Frontal cortex (tissue), 4 donors: ENCODE measurements around the gene TMIGD1. TPM values are rescaled to one million over a fixed set of nuclear protein-coding genes. Genes with fewer than 3 reads are reported as not detected.

Experiments
- DNase-seq, 2 donors: peaks; one replicate each; pipeline ENCODE4 v3.0.0; 2012; ENCODE audit warnings: low spot score in 2 of 2
- FAIRE-seq: peaks from 2 replicates; lab custom pipeline; 2012; peaks lifted over from hg19 to GRCh38; lab: Jason Lieb, UNC
- total RNA-seq: library from RNA; depleted of rRNA; stranded (reverse); fragments of >200 nt; gene quantifications from one replicate; pipeline ENCODE4 v1.2.3, GENCODE V29; 2014
- donor health status: control.
- donor health status: control.
- donor health status: control.

TMIGD1 gene
- total RNA-seq, 1 donor from 2014 or later, result not detected

DNA sequence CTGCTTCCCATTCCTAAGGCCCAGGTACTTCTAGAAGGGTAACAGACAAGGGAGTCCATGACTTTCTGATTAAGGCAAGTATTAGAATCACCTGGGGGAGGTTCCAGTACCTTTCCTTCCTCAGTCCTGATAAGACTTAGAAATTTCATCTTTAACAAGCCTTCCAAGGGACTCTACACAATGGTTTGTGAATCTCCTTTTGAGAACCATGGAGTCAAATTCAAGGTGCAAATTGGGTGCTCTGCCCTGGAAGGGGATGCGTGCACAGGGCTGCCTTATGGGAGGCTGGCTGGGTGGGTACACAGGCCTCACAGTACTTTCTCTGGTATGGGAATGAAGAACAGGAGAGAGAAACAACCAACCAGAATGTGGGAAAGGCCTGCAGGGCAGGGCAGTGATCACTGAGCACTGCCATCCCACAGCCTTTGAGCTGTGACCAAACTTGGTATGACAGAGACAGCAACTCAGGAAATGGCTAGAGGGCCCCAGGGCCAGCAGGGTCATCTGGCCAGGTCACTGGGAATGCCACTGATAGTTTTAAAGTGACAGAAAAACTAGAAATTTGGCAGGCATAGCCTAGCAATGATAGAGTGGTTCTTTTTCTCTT is 3.6 kb upstream of the TMIGD1 start:
- FAIRE-seq (no peak), DNase-seq (no peak)

DNA sequence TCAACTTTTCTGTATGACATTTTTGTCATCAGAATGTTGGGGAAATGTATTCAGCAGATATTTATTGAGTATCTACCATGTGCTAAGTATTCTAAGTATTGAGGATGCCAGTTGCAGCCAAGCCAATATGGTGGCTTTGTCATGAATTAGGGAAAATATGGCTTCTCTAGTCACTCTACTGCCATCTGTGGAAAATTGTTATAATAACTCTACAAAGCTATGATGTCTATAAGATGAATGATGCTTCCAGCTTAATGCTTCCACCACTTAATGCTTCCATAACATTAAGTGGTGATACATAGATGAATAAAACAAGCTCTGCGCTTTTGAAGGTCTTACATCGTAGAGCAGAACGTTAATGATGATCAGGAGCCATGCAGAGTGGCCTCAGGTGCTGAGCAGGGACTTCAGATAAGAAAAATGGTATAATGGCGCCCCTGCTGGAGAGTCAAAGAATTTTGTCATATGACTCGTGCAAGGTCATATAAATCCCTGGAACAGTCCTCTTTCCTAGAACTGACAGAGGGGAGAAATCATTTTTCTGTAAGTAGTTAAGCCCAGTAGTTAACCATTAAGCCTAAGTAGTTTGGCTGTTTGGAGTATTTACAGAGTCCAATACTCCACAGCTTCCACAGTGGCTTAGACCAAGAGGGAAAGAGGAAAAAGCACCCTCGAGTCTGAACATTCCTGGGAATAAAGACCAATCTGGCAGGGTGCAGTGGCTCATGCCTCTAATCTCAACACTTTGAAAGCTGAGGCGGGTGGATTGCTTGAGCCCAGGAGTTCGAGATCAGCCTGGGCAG is 2.7 kb upstream of the TMIGD1 start:
- FAIRE-seq, result no peak
- no peak for DNase-seq

DNA sequence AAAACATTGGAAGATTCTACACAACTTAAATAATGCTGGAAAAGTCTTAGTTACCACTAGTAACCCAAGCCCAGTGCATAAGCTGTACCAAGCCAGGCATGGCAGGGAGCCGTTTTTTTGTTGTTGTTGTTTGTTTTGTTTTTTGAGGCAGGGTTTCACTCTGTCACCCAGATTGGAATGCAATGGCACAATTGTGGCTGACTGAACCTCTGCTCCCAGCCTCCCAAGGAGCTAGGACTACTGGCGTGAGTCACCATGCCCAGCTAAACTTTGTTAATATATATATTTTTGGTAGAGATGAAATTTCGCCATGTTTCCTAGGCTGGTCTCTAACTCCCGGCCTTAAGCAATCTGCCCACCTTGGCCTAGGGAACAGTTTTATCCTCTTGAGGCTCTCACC is 564 bp upstream of the TMIGD1 start:
- DNase-seq (no peak), FAIRE-seq (no peak)

DNA sequence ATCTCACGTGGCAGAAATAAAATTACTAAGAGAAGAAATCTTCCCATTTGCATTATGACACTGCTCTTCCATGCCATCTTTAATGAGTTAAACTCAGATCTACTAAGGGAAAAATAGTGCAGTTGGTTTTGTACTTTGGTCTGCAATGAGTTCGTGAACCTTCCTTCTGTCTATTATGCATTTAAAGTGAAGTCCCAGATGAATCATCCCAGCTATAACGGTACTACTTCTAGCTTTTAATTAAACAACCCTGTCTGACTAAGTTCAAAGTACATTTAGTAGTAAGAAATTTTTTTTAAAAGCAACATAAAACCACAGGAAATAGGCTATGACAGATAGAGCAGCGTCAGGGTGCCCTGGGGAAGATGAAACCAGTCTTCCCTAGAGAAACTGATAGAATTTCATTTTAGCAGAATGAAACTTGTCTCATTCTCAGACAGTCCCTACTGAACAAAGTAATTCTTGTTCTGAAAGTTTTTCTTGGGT is 1.8 kb downstream of the TMIGD1 start:
- DNase-seq (no peak), FAIRE-seq (no peak)

DNA sequence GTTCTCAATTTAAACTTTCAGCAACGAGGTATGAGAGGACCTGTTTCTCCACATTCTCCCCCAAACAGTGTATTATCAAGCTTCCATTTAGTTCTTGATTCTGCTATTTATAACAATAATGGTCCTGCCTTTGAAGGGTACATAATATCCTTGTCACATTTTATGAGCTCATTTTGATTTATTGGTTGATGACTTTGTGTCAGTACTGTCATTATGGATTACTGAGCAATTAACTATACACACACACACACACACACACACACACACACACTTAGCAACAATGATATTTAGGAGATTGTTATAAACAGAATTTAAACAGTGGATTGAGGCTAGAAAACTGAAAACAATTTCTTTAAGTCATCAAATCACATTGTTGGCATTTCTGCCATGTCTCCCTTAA is 7.0 kb downstream of the TMIGD1 start:
- DNase-seq, result no peak
- no peak for FAIRE-seq

DNA sequence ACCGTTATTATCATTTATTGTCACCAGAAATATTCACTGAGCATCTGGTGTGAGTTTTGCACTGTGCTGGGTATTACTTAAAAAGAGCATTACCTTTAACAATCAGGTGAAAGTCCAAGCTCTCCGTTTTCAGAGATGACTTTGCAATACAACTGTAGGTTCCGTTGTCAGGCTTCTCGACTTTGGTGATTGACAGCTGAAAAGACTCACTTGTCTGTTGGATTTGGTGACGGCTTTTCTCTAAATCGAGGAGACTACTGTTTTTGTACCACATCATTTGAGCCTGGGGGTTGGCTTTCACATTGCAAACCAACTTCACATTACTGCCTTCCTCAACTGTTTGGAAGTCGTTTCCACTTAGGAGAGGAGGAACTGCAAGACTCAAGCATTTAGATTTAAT is 9.1 kb downstream of the TMIGD1 start:
- DNase-seq, result no peak

DNA sequence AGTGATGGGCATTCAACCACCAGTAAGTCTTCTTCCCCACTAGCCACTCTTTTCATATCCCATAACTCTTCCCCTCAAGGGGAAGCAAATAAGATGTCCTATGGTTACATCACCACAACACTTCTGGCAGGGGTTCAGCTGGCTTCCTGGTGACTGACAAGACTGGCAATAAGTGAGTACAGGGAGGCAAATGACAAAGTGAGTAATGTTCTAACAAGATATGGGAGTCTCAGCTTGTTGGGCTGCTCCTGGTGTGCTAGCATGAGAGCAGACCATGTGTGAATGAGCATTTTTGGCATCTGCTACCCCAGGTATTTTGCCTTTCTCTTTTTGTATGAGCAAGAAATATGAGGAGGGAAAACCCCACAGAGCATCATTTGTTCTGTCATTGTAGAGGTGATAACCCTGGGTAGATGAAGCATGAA is 9.9 kb downstream of the TMIGD1 start:
- FAIRE-seq (no peak), DNase-seq (no peak)

More for the DNA sequence above, 9.1 kb downstream of the TMIGD1 start:
- no peak for FAIRE-seq

DNA sequence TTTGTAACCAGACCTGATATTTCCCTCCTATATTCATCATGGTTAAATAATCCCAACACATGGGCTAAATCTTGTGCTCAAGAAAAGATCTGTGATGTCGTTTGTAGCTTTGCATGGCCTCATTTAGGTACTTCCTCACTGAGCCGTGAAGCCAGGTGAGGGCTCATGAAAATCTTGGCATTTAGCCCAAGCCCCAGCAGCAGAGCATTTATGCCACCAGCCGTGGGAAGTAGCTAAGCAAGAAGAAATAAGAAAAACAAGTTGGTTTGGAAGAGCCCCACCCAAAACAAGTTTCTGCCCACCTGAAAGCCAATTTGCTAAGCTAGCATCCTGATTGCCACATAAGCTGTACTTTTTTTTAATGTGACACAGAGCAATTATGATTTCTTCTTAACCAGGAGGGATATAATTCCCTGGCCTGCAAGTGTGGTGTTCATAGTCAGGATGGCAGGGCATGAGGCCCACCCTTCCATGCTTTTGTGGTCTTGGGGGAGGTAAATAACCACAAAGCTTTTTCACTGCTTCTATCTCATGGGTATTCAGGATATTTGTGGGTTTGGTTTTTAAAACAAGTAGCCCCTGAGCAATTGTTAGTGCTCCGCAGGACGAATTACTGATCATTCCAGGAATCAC is 10.5 kb downstream of the TMIGD1 start:
- no peak for FAIRE-seq
- no peak for DNase-seq

DNA sequence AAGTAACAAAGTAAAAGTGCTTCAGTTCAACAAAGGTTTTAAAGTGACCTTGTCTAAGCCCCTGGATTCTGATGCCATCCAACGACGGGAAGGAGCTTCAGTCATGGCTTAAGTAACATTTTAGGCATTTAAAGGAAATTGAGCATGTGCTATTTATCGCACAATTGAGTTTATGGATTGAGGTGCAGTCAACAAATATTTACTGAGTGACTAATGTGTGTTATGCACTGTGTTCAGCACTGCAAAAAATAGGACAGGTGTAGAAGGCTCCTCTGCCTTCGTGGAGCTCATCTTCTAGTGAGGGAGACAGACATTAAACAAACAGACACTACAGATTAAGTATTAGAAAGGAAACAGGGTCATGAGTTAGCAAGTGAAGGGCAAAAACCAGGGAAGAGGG is 12.5 kb downstream of the TMIGD1 start:
- no peak for FAIRE-seq
- DNase-seq, result no peak

DNA sequence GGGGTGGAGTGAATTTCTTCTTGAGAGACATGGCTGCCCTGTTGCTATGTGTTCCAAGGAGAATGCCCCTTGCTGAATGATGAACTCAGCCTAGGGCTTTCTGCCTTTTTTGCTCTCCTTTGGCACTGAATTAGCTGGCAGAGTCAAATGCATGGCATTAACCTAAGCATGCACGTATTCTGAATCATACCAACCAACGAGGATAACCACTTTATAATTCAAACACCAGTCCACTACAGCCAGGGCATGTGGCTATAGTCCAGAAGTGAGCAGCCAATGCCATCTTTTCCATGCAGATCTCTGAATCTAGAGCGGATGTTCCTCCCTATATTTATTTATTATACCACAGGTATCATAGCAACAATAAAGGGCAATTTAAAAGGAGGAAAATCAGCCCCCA is 15.7 kb downstream of the TMIGD1 start:
- DNase-seq, result no peak
- FAIRE-seq, result no peak

DNA sequence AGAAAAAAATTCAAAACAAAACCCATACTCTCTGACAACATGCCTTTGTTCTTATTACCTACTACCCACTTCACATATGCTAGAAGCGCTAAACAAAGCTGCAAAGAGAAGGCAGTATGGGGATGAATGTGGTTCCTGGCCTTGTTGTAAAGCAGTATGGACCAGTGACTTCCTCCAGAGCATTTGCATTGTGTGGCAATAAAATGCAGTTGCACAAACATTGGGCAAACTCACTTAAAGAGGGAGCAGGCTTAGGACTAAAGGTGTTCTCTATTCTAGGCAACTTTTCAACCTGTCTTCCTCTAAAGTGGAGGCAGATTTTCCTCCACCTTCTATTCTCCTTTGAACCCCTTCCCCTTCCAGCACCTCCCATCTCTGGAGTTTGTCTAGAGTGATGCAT is 17.1 kb downstream of the TMIGD1 start:
- DNase-seq (no peak), FAIRE-seq (no peak)

DNA sequence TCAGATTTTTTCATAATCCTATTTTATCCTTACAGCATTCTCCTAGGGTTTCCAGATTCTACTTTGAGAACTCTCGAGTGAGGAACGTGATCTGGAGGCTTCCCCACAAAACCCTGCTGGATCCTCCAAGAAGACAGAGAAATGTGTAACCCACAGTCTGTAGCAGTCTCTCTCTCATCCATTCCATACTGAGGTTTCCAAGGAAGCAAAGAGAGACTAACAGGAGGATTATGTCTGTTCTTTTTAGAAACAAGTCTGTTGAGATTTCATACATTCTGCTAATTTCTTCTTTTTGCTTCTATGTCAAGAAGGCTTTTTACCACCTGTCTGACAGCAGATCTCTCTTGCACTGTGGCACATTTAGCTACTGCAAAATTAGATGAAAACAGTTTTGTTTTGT is 18.8 kb downstream of the TMIGD1 start:
- FAIRE-seq (no peak), DNase-seq (no peak)

DNA sequence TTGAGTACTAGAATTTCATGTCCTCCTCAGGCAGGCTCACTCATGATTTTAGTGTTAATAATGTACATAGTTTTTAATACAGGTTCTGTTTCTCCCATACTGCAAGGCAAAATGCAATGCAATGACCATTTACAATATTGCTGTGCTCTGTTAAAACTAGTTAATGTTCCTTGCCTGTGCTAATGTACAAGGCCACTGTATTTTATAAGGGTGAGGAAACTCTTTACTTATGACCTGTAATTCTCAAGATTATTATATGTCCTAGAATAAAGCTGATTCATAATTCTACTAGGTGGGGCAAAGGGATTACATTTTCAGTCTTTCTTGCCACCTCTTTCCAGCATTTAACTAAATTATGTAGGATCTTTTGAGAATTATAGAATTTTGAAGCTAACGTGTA is 19.4 kb downstream of the TMIGD1 start:
- DNase-seq (no peak), FAIRE-seq (no peak)

DNA sequence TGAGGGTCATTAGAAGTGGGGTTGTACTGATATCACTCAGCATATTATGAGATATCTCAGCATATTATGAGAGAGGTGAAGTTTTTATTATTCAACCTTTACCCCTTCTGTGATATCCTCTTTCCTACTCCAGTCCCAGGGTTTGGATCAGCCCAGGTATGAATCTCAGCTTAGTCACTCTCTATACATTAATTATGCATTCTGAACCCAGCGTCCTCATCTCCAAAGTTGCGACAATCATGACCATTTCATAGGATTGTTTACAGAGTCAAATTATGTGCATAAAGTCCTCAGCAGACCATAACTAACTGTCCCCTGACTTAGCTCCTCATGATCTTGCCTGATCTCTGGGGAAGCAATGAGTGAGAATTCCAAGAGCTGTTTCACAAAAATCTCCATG is 21.6 kb downstream of the TMIGD1 start:
- no peak for DNase-seq

DNA sequence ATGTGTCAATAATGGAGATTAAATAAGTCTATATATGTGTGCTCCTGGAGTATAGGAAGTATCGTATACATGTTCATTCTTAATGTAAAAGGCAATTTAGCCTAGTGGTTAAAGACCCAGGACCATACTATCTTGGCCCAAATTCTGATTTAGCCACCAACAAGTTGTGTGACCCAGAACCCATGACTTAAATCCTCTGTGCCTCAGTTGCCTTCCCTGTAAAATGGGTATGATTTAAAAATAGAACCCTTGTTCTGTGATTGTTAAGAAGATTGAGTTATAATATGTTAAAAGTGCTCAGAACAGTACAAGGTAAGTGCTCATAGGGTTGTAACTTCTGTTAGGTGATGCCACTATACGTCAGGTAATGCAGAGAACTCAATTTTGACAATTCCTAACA is 23.3 kb downstream of the TMIGD1 start:
- DNase-seq (no peak), FAIRE-seq (no peak)

More for the DNA sequence above, 21.6 kb downstream of the TMIGD1 start:
- FAIRE-seq, result no peak

DNA sequence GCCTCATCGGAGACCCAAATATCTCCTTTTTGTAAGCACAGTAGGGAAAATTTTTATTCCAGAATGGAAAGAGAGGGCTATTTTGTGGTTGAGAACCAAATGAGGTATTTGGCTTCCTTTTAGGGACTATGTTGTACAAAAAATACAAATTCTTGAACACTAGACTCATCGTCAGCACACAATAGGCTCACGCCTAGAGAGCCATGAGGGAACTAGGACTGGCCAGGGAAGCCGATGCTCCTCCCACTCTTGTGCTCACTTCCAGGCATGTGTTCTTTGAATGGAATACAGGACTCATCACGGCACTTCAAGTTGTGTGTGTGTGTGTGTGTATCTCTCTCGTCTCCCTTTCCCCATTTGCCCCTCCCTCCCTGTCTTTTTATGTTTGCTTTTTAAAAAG is 24.3 kb downstream of the TMIGD1 start:
- no peak for FAIRE-seq
- no peak for DNase-seq

DNA sequence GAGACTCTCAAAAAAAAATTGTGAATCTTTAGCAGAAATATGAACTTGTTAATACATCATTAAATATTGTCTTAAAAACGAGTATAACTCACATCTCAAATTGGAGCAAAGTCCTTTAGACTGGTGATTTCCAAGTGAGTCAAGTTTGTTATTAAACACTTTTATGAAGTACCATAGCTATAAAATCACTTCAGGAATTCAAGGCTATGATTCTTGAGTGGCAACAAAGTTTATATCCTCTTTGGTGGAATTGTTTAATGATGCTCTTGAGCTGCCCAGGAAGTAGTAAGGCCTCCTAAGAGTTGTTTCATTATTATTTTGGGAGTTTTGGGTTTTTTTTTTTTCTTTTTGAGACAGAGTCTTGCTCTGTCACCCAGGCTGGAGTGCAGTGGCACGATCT is 25.5 kb downstream of the TMIGD1 start:
- no peak for FAIRE-seq
- no peak for DNase-seq

DNA sequence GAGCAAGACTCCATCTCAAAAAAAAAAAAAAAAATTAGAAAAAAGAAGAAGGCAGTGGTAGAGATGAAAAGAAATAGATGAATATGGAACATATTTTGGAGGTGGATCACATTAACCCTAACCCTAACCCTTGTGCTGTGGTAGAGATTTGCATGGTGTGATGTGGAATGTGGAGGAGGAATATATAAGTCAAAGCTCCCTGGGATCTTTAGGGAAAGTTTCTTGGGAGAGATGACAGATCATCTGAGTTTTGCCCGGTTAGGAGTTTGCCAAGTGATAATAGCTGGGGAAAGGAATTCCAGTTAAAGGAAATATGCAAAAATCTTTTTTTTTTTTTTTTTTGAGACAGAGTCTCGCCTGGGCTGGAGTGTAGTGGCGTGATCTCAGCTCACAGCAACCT is 29.1 kb downstream of the TMIGD1 start:
- FAIRE-seq (no peak), DNase-seq (no peak)

DNA sequence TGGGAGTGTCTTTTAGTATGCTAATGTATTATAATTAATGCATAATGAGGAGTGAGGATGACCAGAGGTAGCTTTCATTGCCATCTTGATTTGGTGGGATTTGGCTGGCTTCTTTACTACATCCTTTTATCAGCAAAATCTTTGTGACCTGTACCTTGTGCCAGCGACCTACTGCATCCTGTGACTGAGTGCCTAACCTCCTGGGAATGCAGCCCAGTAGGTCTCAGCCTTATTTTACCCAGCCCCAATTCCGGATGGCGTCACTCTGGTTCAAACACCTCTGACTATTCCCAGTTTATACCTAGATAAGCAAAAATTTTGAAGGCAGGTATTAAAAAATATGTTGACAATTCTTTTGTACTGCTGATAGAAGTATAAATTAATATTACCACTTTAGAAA is 31.6 kb downstream of the TMIGD1 start:
- FAIRE-seq (no peak), DNase-seq (no peak)

DNA sequence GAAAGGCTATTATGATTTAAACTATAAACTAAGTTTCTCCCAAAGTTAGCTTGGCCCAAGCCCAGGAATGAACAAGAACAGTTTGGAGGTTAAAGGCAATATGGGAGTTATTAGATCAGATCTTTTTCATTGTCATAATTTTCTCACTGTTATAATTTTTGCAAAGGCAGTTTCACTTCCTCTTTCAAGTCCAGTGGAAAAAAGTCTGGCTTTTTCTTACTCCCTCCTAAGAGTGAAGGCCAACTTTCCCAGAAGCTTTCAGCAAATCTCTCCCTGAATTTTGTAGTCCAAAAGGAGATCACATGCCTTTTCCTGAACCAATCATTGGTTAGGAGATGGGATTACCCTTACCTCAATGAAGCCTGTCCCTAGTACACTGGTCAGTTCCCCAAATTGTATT is 33.0 kb downstream of the TMIGD1 start:
- FAIRE-seq (no peak), DNase-seq (no peak)

DNA sequence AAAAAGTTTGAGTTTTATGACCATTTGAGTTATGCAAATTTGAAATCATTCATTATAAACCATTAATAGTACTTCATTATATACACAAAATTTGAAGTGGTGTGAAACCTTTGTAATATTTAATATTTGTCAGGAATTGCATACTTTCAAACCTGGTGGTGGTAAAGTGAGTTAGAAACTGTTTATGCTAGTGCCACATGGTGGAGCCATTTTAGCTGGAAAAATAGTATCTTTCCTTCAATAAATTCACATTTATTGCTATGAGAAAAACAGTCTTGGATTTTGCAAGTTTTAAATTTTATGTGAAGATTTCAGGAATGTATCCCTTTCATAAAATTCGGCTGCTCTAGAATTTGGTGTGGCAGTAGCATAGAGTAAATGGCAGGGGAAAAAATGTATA is 34.9 kb downstream of the TMIGD1 start:
- DNase-seq (no peak), FAIRE-seq (no peak)
